Testis (tissue), 3 donors: ENCODE measurements around the gene ASPM. TPM values are rescaled to one million over a fixed set of nuclear protein-coding genes. Genes with fewer than 3 reads are reported as not detected.
A peak's percentile ranks its signal among the peaks of the same experiment; 100 is the strongest.

Experiments used
- DNase-seq: peaks from one replicate; pipeline ENCODE4 v3.0.0-alpha.2; 2019
- H3K27ac ChIP-seq, 2 donors: fragments of 200-600 bp; sonication (generic); one replicate each; pipeline ENCODE4 v1.5.1; 2019
- H3K27me3 ChIP-seq: fragments of 200-600 bp; sonication (generic); one replicate; pipeline ENCODE4 v1.5.1; 2019
- H3K36me3 ChIP-seq: fragments of 200-600 bp; sonication (generic); one replicate; pipeline ENCODE4 v1.5.1; 2017; ENCODE audit warnings: low read depth; ENCODE audit errors: missing control alignments
- H3K4me1 ChIP-seq: fragments of 200-600 bp; sonication (generic); one replicate; pipeline ENCODE4 v1.5.1; 2019
- H3K4me3 ChIP-seq, 2 donors: fragments of 200-600 bp; sonication (generic); one replicate each; pipeline ENCODE4 v1.5.1; 2017 to 2019
- H3K9me3 ChIP-seq: fragments of 200-600 bp; sonication (generic); one replicate; pipeline ENCODE4 v1.5.1; 2017
- POLR2A ChIP-seq: fragments of 450-650 bp; IDR thresholded peaks from one replicate; pipeline ENCODE4 v1.6.1; 2017; ENCODE audit warnings: antibody characterized with exemption, mild to moderate bottlenecking, moderate library complexity
- WGBS, 2 donors: methylation state at CpG; one replicate each; pipeline ENCODE4 v1.1.5; 2018; 5-methylcytosine and 5-hydroxymethylcytosine counted together
- intact Hi-C: fragments of 100-400 bp; cut with DNase I; formaldehyde crosslinking; loops from one replicate; pipeline ENCODE4 v1.15.1; 2023; ENCODE audit warnings: low total_unique reads
- polyA plus RNA-seq: library from polyadenylated mRNA; stranded (reverse); fragments of 350-450 nt; fragmentation: Illumina TruSeq; extraction: RNeasy Lipid Tissue Mini Kit (QIAGEN cat#74804); gene quantifications from one replicate; pipeline ENCODE4 v1.2.3, GENCODE V29; 2014; ENCODE audit warnings: low read depth, low replicate concordance; ENCODE audit not compliant: insufficient read depth
- total RNA-seq, 2 donors: library from RNA; depleted of rRNA; stranded (reverse); fragments of >200 nt; gene quantifications; one replicate each; pipeline ENCODE4 v1.2.3, GENCODE V29; 2016
- TF ChIP-seq, protein P1 (sequence below), 3 experiments: fragments of 450-650 bp in 2 of 3; fragments of 200-600 bp in 1 of 3; sonication (generic) in 1 of 3; IDR thresholded peaks; one replicate each; pipeline ENCODE4 v1.5.1; 2016 to 2019; ENCODE audit warnings: antibody characterized with exemption in 3 of 3, mild to moderate bottlenecking in 2 of 3, moderate library complexity in 1 of 3

ASPM gene
- total and polyA plus RNA-seq, 3 donors from 2014 or later = 1.6 to 13.4 (median 10.6) TPM

DNA sequence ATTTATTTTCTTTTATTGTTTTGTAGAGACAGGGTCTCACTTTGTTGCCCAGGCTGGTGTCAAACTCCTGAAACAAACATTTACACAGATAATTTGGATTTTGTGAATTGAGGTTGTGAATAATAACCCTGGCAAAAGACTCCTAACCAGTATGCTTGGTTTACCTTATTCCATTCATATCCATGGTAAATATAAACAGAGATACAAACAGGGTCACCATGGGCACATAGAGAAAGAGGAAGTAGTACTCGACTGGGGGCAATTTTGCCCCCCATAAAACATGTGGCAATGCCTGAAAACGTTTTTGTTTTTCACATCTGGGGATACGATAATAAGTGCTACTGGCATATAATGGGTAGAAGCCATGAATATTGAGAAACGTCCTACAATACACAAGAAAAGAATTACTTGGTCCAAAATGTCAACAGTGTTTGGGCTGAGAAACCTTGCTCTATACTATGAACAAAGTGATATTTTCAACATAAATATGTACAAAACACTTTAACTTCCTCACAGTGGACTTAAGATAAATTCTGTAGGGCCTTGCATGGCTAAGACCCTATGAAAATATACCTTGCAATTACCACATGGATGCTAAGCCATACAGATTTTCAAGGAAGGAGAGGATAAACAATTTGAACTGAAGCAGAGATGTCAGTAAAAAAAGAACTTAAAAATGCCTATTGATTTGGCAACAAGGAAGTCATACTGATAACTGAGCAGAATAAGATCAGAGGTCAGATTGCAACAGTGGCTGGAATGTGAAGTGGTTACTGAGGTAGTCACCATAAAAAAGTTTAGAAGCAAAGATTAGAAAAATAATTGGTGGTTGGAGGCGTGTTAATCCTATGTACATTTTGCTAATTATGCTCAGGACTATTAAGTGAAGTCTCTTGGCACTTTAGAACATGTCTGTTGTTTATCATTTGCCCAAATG lies 27.4 kb upstream of the ASPM start:
- intact Hi-C loops = no loop called here
- DNase-seq = no peak
- H3K36me3 ChIP-seq = no peaks in the 10 kb centered on the region

DNA sequence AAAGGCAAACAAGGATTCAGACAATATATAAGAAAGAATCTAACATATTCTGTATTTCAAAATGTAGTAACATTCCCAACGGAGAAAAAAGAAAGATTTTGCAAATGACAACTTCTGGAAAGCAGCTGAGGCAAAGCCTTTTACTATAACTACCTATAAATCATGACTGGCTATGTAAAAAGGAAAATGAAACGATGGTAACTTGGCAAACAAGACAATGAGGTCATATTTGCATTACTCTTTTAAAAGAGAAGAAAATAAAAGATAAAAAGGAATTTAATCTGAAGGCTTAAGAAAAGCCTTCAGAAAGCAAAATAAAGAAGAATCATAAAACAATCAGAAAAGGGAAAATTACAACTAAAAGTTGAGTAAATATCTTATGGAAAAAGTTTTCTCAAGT lies 25.1 kb upstream of the ASPM start:
- TF ChIP-seq, protein P1, sequence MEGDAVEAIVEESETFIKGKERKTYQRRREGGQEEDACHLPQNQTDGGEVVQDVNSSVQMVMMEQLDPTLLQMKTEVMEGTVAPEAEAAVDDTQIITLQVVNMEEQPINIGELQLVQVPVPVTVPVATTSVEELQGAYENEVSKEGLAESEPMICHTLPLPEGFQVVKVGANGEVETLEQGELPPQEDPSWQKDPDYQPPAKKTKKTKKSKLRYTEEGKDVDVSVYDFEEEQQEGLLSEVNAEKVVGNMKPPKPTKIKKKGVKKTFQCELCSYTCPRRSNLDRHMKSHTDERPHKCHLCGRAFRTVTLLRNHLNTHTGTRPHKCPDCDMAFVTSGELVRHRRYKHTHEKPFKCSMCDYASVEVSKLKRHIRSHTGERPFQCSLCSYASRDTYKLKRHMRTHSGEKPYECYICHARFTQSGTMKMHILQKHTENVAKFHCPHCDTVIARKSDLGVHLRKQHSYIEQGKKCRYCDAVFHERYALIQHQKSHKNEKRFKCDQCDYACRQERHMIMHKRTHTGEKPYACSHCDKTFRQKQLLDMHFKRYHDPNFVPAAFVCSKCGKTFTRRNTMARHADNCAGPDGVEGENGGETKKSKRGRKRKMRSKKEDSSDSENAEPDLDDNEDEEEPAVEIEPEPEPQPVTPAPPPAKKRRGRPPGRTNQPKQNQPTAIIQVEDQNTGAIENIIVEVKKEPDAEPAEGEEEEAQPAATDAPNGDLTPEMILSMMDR (IDR thresholded peaks at IDR 0.05) = no peak
- TF ChIP-seq POLR2A = no peak
- H3K27me3 ChIP-seq = no peaks in the 10 kb centered on the region
- H3K27ac ChIP-seq = no peak overlapping the region
- H3K9me3 ChIP-seq = no peaks in the 10 kb centered on the region
- H3K4me1 ChIP-seq = no peaks in the 10 kb centered on the region
- no peak for DNase-seq
- no peaks in the 10 kb centered on the region for H3K36me3 ChIP-seq
- WGBS, 2 donors = 52 to 67% methylated on average over 2 of the region's 2 CpGs
- no peak overlapping the region for H3K4me3 ChIP-seq
- intact Hi-C loops = no loop called here

More for the DNA sequence above, 27.4 kb upstream of the ASPM start:
- H3K27me3 ChIP-seq = no peaks in the 10 kb centered on the region
- no peaks in the 10 kb centered on the region for H3K4me1 ChIP-seq
- H3K4me3 ChIP-seq = no peak overlapping the region
- 82 to 84% methylated on average over 5 of the region's 5 CpGs for WGBS, 2 donors
- H3K27ac ChIP-seq = no peak overlapping the region
- no peaks in the 10 kb centered on the region for H3K9me3 ChIP-seq
- no peak for TF ChIP-seq POLR2A
- TF ChIP-seq, protein P1 (IDR thresholded peaks at IDR 0.05) = no peak

DNA sequence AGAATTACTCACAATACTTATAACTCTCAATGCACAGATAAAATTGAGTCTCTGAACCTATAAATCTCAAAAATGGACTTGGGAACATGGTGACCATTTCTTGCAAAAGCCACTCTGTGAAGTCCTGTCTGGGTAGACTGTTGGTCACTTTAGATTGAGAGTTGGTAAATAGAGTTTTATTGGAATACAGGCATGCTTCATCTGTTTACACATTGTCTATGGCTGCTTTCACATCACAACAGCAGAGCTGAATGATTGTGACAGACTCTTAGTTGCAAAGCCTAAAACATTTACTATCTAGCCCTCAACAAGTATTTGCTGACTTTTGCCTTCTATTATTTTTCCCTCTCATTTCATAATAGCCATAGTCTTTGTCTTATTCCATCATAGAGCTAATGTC lies 24.1 kb upstream of the ASPM start:
- DNase-seq = no peak
- Histone ChIP-seq H3K27me3 (no peaks in the 10 kb centered on the region), H3K4me3 (no peak overlapping the region), H3K4me1 (no peaks in the 10 kb centered on the region), H3K27ac (no peak overlapping the region), H3K36me3 (no peaks in the 10 kb centered on the region), H3K9me3 (no peaks in the 10 kb centered on the region)
- no peak for TF ChIP-seq POLR2A
- TF ChIP-seq, protein P1 (IDR thresholded peaks at IDR 0.05) = no peak
- intact Hi-C loops = no loop called here

DNA sequence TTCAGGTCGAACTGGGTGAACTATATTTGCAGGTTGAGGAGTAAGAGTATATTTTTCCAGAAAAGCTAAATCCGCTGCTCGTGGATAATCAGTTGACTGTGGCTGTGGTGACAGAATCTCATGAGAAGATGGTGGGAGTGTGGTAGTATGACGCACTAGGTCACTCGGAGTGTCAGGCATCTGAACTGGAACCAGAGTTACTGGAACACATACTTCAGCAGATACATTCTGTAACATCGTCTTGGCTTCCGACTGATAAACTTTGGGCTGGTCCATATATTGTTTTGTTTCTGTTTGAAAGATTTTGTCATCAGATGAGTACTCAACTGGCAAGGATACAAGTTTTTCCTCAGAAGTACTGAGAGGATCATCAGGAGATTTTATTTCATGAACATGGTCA lies 13.0 kb upstream of the ASPM start:
- Histone ChIP-seq H3K9me3 (no peaks in the 10 kb centered on the region), H3K4me3 (no peak overlapping the region), H3K4me1 (no peaks in the 10 kb centered on the region), H3K27me3 (no peaks in the 10 kb centered on the region), H3K27ac (no peak overlapping the region), H3K36me3 (no peaks in the 10 kb centered on the region)
- no peak for TF ChIP-seq POLR2A
- TF ChIP-seq, protein P1 (IDR thresholded peaks at IDR 0.05) = no peak
- DNase-seq = peak; percentile 72
- WGBS, 2 donors = 64 to 70% methylated on average over 7 of the region's 7 CpGs
- intact Hi-C loops = no loop called here

DNA sequence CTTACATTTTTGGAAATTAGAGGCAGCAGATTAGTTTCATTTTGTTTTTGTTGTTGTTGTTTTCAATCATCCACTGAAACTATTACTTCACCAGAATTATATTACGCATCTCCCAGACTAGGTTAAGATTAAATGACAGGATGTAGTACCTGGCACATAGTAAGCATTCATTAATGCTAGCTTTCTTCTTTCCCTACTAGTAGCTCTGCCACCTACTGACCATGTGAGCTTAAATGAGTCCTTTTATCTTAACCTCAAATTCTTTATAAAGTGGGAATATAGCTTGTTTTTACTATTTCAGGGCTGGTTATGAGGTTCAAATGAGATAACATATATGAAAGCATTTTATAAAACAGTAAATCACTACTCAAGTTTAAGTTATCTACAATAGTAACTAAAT lies 10.2 kb upstream of the ASPM start:
- intact Hi-C loops = no loop called here

More for the DNA sequence above, 10.2 kb upstream of the ASPM start:
- Histone ChIP-seq H3K27me3 (no peaks in the 10 kb centered on the region), H3K36me3 (no peaks in the 10 kb centered on the region), H3K4me3 (no peak overlapping the region), H3K4me1 (no peaks in the 10 kb centered on the region), H3K9me3 (no peaks in the 10 kb centered on the region), H3K27ac (no peak overlapping the region)
- whole genome bisulfite sequencing, 2 donors = 85 to 93% methylated on average over 1 of the region's 1 CpG
- no peak for DNase-seq
- TF ChIP-seq, protein P1 (IDR thresholded peaks at IDR 0.05) = no peak
- TF ChIP-seq POLR2A = no peak
